Eye (tissue), 1 donor: ENCODE measurements around the gene DNAJB14.
A peak's percentile ranks its signal among the peaks of the same experiment; 100 is the strongest.

Source experiments
- DNase-seq: peaks from one replicate; pipeline ENCODE4 v3.0.0-alpha.2; 2015

DNAJB14 gene

DNA sequence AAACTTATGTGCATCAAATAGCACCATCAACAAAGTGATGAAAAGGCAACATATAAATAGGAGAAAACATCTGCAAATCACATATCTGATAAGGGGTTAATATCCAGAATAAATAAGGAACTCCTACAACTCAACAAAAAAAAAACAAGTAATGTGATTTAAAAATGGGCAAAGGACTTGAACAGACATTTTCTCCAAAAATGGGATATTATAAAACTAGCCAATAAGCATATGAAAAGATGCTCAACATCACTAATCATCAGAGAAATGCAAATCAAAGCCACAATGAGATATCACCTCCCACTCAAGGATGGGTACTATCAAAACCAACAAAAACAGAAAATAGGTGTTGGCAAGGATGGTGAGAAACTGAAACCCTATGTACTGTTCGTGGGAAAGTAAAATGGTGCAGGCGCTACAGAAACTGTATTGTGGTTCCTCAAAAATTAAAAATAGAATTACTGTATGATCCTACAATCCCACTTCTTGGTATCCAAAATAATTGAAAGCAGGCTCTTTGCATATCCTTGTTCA is 2.4 kb downstream of the DNAJB14 start:
- no peak for DNase-seq

DNA sequence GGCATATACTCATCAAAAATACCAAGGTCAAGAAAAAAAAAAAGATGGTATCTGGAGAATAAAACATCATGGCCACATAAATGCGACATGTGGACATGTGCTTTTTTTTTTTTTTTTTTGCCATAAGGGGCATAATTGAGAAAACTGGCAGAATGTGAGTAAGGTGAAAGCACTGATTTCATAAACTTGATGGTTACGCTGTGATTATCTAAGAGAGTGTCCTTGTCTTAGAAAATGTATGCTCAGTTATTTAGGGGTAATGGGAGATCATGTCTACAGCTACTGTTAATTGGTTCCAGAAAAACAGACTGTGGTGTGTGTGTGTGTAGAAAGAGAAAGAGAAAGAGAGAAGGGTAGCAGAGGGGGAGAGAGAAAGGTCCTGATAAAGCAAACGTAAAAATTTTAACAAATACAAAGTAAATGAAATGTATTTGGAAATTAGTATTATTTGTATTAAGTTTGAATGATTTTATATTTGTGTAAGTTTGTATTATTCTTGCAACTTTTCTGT is 8.1 kb downstream of the DNAJB14 start:
- no peak for DNase-seq

DNA sequence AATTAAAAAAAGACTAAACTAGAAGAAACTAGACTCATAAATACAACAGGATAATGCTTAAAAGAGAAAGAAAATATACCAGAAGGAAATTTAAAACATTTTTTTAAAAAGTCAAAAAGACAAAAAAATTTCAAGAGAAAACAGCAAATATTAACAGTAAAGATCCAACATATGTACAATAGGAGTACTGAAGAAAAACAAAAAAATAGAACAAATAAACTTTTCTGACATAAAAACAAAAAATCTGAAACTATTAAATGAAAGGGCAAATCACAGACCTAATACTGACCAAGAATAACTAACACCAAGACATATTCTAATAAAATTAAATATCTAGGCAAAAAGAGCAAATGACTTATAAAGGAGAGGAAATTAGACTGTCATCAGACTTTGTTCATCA is 11.5 kb downstream of the DNAJB14 start:
- no peak for DNase-seq

DNA sequence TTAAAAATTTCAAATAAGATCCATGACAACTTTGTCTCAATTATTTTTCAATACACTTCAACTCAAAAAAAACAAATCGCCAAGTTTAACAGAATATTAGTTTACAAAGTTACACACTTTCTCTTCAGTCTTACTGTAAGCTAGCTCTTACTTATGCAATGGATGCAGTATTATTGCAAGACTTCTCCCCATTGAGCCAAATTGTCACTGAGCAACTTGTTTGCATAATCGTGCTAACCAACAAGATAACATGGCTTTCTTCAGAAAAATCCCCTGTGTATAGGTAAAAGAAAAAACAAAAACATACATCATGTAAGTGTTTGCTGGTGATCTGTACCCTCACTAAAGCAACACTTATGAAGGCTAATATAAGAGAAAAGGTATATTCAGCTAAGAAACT is 18.9 kb downstream of the DNAJB14 start:
- DNase-seq, result no peak

DNA sequence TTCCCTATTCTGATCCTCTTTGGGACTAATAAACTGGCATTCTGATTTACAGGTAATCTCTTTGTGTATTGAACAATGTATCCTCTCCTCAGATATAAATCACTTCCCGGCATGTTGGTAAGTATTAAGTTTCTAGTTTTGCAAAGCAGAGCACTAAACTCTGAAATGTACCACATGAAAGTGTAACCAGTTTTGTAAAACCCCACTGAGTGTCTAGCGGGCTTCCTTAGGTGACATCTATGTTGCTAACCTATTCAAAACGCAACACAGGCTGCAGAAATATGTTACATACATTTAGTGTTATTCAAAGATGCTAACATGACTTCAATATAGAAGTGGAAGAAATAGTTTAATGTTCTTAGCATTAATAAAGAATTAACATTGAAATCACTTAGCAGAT is 25.2 kb downstream of the DNAJB14 start:
- no peak for DNase-seq

DNA sequence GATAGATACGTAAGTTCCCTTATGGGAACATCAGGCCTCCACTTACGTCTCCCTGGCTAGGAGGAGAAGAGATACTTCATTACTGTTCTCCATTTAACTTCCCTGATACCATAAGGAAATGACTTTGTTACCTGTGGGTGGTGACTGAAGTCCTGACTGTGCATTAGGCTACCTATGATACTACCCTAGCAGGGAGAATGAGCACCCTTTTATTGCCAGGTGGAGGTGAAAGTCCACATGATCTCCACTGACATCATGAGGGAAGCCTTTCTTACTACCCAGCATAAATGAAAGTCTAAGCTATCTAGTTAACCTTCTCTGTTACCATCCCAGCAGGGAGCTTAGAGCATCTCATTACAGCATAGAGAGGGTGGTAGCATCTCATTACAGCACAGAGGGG is 27.8 kb downstream of the DNAJB14 start:
- no peak for DNase-seq

DNA sequence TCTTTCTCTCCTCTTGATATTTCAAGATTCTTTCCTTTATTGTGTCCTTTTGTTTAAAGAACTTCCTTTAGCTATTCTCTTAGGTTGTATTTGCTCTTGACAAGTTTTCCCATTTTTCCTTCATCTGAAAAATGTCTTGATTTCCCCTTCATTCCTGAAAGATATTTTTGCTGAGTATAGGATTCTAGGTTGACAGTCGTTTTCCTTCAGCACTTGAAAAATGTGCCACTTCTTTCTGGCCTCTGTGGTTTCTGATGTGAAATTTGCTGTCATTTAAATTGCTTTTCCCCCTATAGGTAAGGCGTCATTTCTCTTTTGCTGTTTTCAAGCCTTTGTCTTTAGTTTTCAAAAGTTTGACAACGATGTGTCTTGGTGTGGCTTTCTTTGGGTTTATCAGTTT is 28.8 kb downstream of the DNAJB14 start:
- no peak for DNase-seq

DNA sequence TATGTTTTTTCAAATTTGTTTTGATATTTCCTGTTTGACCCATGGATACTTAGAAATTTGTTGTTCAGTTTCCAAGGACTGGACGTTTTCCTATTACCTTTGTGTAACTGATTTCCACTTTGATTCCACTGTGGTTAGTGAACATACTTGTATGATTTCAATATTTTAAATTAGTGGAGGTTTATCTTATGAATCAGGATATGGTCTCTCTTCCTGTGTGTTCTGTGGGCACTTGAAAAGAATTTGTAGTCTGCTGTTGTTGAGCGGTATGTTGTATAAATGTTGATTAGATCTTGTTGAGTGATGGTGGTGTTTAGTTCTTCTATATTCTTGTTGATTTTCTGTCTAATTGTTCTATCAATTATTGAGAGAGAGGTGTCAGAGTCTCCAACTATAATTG is 31.0 kb downstream of the DNAJB14 start:
- DNase-seq, result no peak

DNA sequence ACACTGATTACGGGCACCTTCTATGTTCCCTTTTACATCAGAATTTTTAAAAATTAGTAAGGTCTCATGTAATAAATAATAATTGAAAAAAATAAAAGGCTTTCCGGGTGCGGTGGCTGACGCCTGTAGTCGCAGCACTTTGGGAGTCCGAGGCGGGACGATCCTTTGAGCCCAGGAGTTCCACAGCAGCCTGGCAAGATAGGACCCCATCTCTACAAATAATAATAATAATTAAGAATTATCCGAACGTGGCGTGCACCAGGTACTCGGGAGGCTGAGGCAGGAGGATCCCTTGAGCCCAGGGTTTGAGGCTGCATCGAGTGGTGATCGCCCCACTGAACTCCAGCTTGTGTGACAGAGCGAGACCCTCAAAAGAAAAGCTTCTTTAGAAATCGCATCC is 51.4 kb downstream of the DNAJB14 start:
- no peak for DNase-seq

DNA sequence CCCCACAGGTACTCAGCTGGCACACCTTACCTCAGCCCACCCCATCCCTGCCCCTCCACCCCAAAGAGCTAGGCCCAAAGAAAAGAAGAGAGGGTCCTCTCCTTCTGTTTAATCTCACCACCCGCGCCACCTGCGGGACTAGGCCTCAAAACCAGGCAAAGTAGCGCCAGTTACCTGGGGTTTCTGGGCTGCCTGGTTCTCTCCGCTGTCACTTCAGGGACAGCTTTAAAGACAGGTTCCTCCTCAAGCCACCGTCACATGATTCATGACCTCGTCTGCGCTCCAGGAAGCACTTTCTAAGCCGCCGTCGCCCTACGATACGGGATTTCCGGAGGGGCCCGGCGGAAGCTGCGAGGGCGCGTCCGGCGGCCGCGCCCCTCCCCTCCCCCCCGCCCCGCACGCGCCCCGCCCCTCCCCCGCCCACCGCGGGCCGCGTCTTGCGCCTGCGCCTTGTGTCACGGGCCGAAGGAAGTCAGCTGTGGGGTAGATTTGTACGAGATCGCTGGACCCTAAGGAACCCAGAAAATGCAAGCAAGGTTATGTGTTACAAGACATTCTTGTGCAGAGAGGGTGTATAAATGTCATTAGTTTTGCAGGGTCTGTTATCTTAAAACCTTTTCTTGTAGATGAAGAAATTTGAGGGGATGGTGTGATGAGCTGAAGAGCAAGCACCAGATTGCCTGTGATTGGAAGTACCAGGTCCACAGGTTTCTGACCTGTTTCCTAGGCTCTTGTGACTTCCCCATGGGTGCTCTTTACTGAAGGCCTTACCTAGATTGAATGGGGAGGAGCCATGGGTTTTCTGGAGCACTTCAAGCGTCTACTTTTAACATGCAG is 52.0 kb downstream of the DNAJB14 start, which contains the start of gene LAMTOR3:
LAMTOR3 (minus strand) TSS at position 267 of the 837 bp plus-strand sequence. CDS start 464 bp downstream, outside the sequence.
- peak; percentile 95 for DNase-seq

DNA sequence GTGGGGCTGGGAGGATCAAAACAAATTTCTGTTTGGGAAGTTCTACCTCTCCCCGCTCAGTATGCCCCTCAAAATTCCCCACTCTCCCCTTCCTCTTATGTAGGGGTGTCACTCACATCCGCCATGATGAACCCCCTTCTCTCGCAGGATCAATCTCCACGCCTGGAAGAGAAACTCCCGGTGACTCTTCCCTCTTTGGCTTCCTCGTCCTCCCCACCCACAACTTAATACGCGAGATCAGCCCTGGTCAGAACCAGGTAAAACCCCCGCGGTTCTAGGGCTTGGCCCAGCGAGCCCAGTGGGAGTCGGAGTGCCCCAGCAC is 52.6 kb downstream of the DNAJB14 start:
- DNase-seq, result no peak

DNA sequence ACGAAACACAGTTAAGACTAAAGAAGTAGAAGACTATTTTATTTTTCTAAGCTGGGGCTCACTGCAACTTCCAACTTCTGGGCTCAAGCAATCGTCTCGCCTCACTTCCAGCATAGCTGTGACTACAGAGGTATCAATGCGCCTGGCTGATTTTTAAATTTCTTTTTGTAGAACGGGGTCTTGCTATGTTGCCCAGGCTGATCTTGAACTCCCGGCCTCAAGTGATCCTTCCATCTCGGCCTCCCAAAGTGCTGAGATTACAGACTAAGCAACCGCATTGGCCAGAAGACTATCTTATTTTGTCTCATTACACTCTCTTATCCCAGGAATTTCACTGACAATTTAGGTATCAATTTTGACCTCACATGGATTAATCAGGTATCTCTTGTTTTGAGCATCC is 53.4 kb downstream of the DNAJB14 start:
- no peak for DNase-seq

DNA sequence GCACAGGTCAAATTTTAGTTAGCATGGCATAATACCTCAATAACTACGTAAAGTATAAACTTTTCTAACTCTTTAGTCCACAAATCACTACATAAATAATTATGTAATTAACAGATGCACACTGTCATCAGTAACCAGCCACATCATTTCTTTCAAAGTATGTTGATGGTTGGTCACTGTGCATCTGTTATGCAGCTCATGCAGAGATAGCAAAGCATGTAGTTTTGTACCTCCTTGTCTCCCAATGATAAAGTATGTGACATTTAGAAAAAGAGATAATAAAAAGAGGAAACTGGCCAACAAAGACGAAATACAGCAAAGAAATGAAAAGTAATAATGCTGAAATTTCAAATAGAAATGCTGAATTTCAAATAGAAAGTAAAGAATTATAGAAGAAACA is 55.1 kb downstream of the DNAJB14 start:
- DNase-seq, result no peak

DNA sequence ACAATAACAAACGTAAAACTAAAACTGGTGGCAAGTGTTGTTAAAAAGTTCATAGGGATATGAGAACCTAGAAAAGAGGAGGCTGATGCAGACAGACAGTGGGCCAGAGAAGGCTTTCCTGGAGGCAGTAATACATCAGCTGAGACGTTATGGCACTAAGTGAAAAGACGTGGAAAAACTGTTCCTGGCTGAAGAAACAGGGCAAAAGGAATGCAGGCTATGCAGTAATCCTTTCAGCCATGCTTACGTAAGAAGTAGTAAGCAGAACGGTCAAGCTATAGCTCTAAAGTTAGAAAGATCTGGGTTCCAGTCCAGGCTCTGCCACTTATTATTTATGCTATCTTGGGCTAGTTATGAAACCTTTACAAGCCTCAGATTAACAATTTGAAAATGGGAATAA is 58.6 kb downstream of the DNAJB14 start:
- DNase-seq, result no peak

DNA sequence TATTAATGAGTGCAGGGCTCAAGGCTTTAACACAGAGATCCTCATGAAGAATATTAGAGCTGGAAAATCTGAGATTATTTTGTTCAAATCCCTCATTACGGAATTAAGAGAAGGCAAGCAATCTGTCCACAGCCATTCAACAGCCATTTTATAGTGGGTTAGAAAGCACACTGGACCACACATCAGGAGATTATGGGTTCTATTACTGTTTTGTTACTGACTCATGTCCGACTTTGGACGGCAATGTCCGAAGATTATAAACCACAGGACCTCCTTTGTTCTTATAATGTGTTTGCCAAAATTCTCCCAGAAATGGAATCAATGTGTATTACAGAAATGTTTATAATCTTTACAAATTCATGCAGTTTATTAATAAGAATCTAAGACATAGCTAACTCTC is 60.3 kb downstream of the DNAJB14 start:
- DNase-seq, result no peak

DNA sequence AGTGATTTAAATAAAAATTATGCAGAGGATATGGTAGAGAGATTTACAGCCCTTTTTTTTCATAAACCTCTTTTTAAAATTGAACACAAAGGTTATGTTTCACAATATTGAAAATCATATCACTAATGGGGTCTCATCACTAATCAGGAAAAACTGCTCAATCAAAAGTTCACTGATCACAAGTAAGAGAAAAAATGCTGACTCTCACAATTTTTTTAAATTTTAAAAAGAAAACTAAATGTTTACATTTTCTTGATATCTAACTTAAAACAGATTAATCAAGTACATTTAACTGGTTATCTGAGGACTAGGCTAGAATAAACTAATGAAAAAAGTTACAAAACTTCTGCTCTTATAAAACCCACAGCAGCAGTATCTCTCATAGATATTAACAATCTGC is 60.7 kb downstream of the DNAJB14 start:
- no peak for DNase-seq

DNA sequence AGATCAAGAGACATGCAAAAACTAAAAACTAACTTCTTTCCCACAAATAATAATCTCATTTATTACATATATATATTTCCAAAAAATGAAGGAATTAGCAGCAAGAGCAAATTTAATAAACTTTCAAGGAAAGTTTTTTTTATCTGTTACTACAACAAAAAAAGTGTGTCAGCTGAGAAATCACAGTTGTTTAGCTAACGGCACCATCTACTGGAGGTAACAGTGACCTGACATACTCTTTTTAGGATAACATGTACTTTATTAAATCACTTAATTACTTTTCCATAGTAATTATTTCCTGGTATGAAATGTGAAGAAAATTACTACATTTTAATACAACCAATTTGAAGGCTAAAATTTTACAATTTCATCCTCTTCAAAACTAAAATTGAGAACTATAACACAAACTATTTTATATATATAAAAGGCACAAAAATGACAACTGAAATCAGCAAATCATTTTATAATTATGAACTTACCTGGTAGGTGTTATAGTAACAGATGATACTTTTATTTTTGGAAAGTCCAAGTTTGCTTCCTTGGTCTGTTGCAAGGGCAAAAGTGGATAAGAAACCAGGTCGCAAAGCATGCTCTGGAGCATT is 61.3 kb downstream of the DNAJB14 start:
- DNase-seq, result peak; percentile 49

DNA sequence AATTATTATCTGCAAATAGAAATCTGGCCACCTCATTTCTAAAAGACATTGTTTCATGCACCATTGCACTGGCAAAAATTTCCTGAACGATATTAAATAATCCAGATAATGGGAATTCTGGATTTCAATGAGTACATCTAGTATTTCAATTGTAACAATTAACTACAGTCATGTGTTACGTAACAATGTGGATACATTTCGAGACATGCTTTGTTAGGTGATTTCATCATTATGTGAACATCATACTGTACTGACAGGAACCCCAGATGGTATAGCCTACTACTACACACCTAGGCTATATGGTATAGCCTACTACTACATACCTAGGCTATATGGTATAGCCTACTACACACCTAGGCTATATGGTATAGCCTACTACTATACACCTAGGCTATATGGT is 67.0 kb downstream of the DNAJB14 start:
- DNase-seq, result no peak

DNA sequence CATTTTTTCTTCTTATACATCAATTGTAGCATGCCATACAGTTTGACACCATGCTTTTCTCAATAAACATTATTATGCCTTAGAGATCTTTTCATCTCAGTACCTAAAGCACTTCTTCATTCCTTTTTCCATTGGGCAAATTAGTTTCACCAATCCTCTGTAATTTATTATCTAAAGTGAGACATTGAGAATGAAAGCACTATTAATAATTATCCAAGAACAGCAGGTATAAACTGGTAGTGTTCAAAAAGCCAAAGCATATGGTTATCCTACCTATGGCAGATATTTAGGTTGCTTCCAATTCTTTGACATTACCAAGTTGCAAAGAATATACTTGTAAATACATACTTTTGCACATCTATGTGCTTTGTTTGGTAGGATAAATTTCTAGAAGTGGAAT is 67.8 kb downstream of the DNAJB14 start:
- DNase-seq, result no peak

DNA sequence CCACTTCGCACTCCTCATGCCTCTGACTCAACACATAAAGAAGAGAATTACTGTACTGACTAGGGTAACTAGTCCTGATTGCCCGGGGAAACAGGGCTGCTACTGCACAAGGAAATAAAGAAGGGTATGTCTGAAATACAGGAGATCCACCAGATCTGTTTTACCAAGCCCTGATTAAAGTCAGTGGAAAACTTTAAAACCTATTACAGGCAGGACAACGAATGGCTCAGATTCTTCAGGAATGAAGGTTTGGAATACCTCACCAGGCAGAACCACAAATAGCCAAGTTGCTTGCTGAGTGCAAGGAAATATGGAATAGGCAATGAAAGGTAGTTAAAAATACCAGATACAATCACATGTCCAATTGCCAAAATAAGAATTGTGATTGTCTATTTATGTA is 69.5 kb downstream of the DNAJB14 start:
- no peak for DNase-seq

DNA sequence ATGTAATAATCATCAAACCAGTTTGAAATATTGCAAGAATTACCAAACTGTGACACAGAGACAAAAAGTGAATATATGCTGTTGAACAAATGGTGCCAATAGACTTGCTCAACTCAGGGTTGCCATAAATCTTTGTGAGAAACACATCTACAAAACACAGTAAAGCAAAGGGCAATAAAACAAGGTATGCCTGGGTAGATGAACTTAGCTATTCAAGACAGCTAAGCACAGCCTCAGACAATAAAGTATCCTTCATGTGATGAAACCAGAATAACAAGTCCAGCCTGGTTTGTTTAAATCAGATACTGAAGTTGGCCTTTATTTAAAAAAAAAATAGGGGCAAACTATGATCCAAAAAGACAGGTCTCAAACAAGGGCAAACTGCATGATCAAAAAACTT is 71.3 kb downstream of the DNAJB14 start:
- no peak for DNase-seq

DNA sequence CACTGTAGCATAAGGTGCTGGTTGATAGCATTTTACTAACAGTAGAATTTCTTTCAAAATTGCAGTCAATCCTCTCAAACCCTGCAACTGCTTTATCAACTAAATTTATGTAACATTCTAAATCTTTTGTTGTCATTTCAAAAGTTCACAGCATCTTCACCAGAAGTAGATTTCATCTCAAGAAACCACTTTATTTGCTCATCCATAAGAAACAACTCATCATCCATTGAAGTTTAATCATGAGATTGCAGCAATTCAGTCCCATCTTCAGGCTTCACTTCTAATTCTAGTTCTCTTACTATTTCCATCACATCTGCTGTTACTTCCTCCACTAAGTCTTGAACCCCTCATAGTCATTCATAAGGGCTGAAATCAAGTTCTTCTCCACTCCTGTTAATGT is 73.8 kb downstream of the DNAJB14 start:
- no peak for DNase-seq

DNA sequence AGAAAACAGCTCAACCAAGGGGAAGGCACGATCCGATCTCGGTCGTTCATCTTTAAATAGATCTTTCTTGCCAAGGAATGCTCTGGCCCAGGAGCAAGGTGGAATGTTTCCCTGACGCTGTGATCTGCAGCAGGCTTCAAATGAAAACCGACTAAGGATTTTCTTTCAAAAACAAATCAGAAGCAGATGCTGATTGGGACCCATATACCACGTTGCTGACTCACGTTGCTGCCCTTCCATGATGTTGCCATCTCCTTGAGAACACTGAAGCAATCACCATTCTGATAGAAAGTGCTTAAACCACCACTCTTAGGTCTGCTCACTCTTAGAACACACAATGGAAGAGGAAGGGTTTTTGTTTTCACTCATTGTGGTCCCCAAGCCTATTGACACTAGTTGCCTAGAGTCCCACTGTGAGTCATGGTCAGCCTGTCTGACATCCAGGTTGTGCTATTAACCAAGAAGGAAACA is 78.3 kb downstream of the DNAJB14 start:
- no peak for DNase-seq

DNA sequence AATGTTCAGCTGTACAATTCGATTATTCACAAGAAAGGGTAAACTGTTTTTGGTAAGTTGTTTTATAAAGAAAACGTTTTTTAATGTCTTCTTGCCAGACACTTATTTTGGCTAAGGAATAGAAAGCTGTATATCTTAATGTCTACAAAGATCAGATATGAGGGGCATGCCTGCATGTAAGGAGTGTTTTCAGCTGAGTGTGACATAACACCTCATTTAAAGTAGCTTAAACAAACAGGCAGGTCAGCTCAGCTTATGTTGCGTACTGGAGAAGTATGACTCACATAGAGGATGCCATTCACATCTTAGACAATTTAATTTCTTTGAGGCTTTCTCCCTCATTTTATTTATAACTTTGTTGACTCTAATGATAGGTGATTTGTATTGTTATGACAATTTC is 82.6 kb downstream of the DNAJB14 start:
- no peak for DNase-seq
